Heart left ventricle (tissue), 16 donors: ENCODE measurements around the gene KCNIP3. TPM values are rescaled to one million over a fixed set of nuclear protein-coding genes. Genes with fewer than 3 reads are reported as not detected.

Experiments
- ATAC-seq, 4 donors: fragments of 200-7000 bp; cut with Tn5 transposase; one replicate each; pipeline ENCODE4 v1.9.1; 2020 to 2022; ENCODE audit warnings: moderate library complexity in 4 of 4, mild to moderate bottlenecking in 3 of 4, moderate number of reproducible peaks in 1 of 4
- DNase-seq, 5 donors: peaks; one replicate each; pipeline ENCODE4 v3.0.0-alpha.2; 2020
- H3K27ac ChIP-seq, 12 donors: fragments of 200-600 bp; sonication (generic) in 4 of 12; one replicate each; pipeline versions ENCODE4 v1.5.0 to v1.8.0; 2016 to 2022; ENCODE audit warnings: mild to moderate bottlenecking in 2 of 12
- H3K27me3 ChIP-seq, 9 donors: fragments of 200-600 bp; sonication (generic) in 2 of 9; one replicate each; pipeline versions ENCODE4 v1.5.1 to v1.8.0; 2016 to 2022; ENCODE audit warnings: mild to moderate bottlenecking in 3 of 9
- H3K36me3 ChIP-seq, 9 donors: fragments of 200-600 bp; sonication (generic) in 2 of 9; one replicate each; pipeline versions ENCODE4 v1.5.0 to v1.8.0; 2018 to 2022; ENCODE audit warnings: mild to moderate bottlenecking in 2 of 9
- H3K4me1 ChIP-seq, 12 donors: fragments of 200-600 bp; sonication (generic) in 4 of 12; one replicate each; pipeline versions ENCODE4 v1.5.0 to v1.8.0; 2016 to 2022; ENCODE audit warnings: mild to moderate bottlenecking in 3 of 12
- H3K4me3 ChIP-seq, 12 donors: fragments of 200-600 bp; sonication (generic) in 4 of 12; one replicate each; pipeline versions ENCODE4 v1.5.0 to v1.8.0; 2017 to 2022; ENCODE audit warnings: mild to moderate bottlenecking in 9 of 12, moderate library complexity in 4 of 12
- H3K9me3 ChIP-seq, 12 donors: fragments of 200-600 bp; sonication (generic) in 4 of 12; one replicate each; pipeline versions ENCODE4 v1.5.0 to v1.8.0; 2016 to 2022; ENCODE audit warnings: mild to moderate bottlenecking in 1 of 12
- CTCF ChIP-seq, 12 donors: fragments of 200-600 bp; sonication (generic) in 4 of 12; IDR thresholded peaks; one replicate each; pipeline versions ENCODE4 v1.5.0 to v1.8.0; 2018 to 2022; ENCODE audit warnings: antibody characterized with exemption in 12 of 12, mild to moderate bottlenecking in 5 of 12
- POLR2A ChIP-seq, 2 donors: fragments of 450-650 bp; IDR thresholded peaks; one replicate each; pipeline ENCODE4 v1.6.1; 2017; ENCODE audit warnings: antibody characterized with exemption in 2 of 2, mild to moderate bottlenecking in 2 of 2, moderate library complexity in 2 of 2
- WGBS, 4 donors: extraction: QIAGEN DNeasy Blood & Tissue Kit in 2 of 4; methylation state at CpG; one replicate each; pipeline versions ENCODE4 v1.1.5 to v1.1.7; 2013 to 2018; 5-methylcytosine and 5-hydroxymethylcytosine counted together
- intact Hi-C, 10 donors: fragments of 100-400 bp; cut with DNase I; formaldehyde crosslinking; loops; one replicate each; pipeline versions ENCODE4 v1.11.1 to v1.14.2; 2022
- polyA plus RNA-seq, 2 donors: library from polyadenylated mRNA; stranded (reverse); fragments of 200-250 nt; gene quantifications; one replicate each; pipeline ENCODE4 v1.2.3, GENCODE V29; 2013
- total RNA-seq, 9 donors: library from RNA; depleted of rRNA in 2 of 9; stranded (reverse); fragments of >200 nt in 2 of 9; fragmentation: NEBNext Ultra II Directional in 3 of 9; extraction: Animal tissue kit (Norgen Biotek cat#: 25700) in 3 of 9; gene quantifications; one replicate each; pipeline versions ENCODE4 v1.1.0 to v1.2.4, GENCODE V29; 2016 to 2023
- donor health status: ischemic (EF 13 %, LVEDD 7.1; RV severe dilation, severe dysfunction).
- donor health status: healthy with polysubstance abuse.
- donor health status: DM: no; HTN: yes; CAD: no.
- donor health status: DM: no; HTN: no; CAD: no.
- donor health status: ischemic (EF 25% LVEDD 6.9; RV normal size, moderate dysfunction).
- donor health status: ischemic (EF 25% LVEDD 5.7; RV mildly dilated, moderate dysfunction).
- donor health status: healthy.
- donor health status: DM: yes; HTN: yes; CAD: no.
- donor health status: ischemic (EF 35%, LVEDD 5.7; RV mildly dilated, moderate dysfunction).
- donor health status: nonischemic (EF 11% LVEDD 7.7; RV severe dilation, severe dysfunction).
- donor health status: DM: yes; HTN: yes; CAD: no.
- donor health status: PGD.
- donor health status: ischemic (EF 29% LVEDD 5.4; RV normal size, mild dysfunction).
- donor health status: nonischemic (EF 23%, LVEDD 6.1; RV moderate dilation, normal function).

KCNIP3 gene
- total and polyA plus RNA-seq, 11 donors = 2.7 to 8.3 (median 4.0) TPM

GRCh38 chr2:95310651-95311050, 13.5 kb downstream of the KCNIP3 start:
- Histone ChIP-seq H3K27ac (no peak overlapping the region), H3K4me3 (no peak overlapping the region), H3K4me1 (no peaks in the 10 kb centered on the region), H3K9me3 (no peaks in the 10 kb centered on the region), H3K27me3 (peaks cover 0 to 9% (median 0%) of the 10 kb centered on the region in 9 donors), H3K36me3 (no peaks in the 10 kb centered on the region)
- TF ChIP-seq POLR2A (IDR thresholded peaks at IDR 0.05) = no peak
- TF ChIP-seq CTCF (IDR thresholded peaks at IDR 0.05) = no peak
- ATAC-seq (no peak), DNase-seq (no peak)
- intact Hi-C loops = loop anchor here in 6 of 10 donors (5.0 to 10.0 kb wide), 3 partner anchors 76 to 116 kb away; no protein-coding TSS in a partner anchor
- WGBS, 4 donors = 78 to 91% (median 85%) methylated on average over 4 of the region's 4 CpGs

GRCh38 chr2:95311815-95312542, 14.8 kb downstream of the KCNIP3 start:
- H3K4me1 ChIP-seq = no peaks in the 10 kb centered on the region
- ATAC-seq (no peak), DNase-seq (peak in 1 of 5 donors; percentile 33)
- H3K9me3 ChIP-seq = no peaks in the 10 kb centered on the region
- no peaks in the 10 kb centered on the region for H3K36me3 ChIP-seq
- no peak overlapping the region for H3K4me3 ChIP-seq
- peaks cover 0 to 9% (median 0%) of the 10 kb centered on the region in 9 donors for H3K27me3 ChIP-seq
- 70 to 78% (median 74%) methylated on average over 16 to 26 of the region's 26 CpGs for WGBS, 4 donors
- TF ChIP-seq CTCF (IDR thresholded peaks at IDR 0.05) (no peak), POLR2A (IDR thresholded peaks at IDR 0.05) (no peak)
- no peak overlapping the region for H3K27ac ChIP-seq
- intact Hi-C loops = loop anchor here in 6 of 10 donors (5.0 to 10.0 kb wide), 3 partner anchors 77 to 117 kb away; no protein-coding TSS in a partner anchor

GRCh38 chr2:95312543-95313201, 15.5 kb downstream of the KCNIP3 start:
- intact Hi-C loops = loop anchor here in 6 of 10 donors (5.0 to 10.0 kb wide), 3 partner anchors 78 to 118 kb away; no protein-coding TSS in a partner anchor
- TF ChIP-seq POLR2A (IDR thresholded peaks at IDR 0.05) (no peak), CTCF (IDR thresholded peaks at IDR 0.05) (no peak)
- Histone ChIP-seq H3K9me3 (no peaks in the 10 kb centered on the region), H3K4me3 (no peak overlapping the region), H3K4me1 (no peaks in the 10 kb centered on the region), H3K27ac (no peak overlapping the region), H3K36me3 (no peaks in the 10 kb centered on the region), H3K27me3 (peaks cover 0 to 9% (median 0%) of the 10 kb centered on the region in 9 donors)
- peak in 1 of 5 donors; percentile 43 for DNase-seq
- ATAC-seq = no peak
- WGBS, 4 donors = 81 to 90% (median 88%) methylated on average over 18 to 24 of the region's 24 CpGs
